H7 (cell line): ENCODE data around the gene DOK4. TPM values are rescaled to one million over a fixed set of nuclear protein-coding genes. Genes with fewer than 3 reads are reported as not detected.

ENCODE experiments used
- DNase-seq: peaks from one replicate; pipeline ENCODE4 v3.0.0; 2012
- H3K27me3 ChIP-seq: 2 replicates; pipeline ENCODE4 v1.6.0; 2011; ENCODE audit warnings: mild to moderate bottlenecking, low read length; ENCODE audit not compliant: control insufficient read depth, insufficient read depth
- H3K36me3 ChIP-seq: replicated peaks from 2 replicates; pipeline ENCODE4 v1.5.1; 2011; ENCODE audit warnings: low read length; ENCODE audit not compliant: control insufficient read depth, insufficient read depth
- H3K4me3 ChIP-seq: 2 replicates; pipeline ENCODE4 v1.5.1; 2011; ENCODE audit warnings: low read depth, mild to moderate bottlenecking, control low read depth, low read length, moderate library complexity; ENCODE audit not compliant: insufficient read depth
- total RNA-seq: library from RNA; depleted of rRNA; stranded (reverse); fragments of >200 nt; shearing (Covaris generic); gene quantifications from 2 replicates; pipeline ENCODE4 v1.2.3, GENCODE V29; 2014

Gene DOK4
- total RNA-seq, 1 experiment from 2014 or later: 15.3 TPM

DNA sequence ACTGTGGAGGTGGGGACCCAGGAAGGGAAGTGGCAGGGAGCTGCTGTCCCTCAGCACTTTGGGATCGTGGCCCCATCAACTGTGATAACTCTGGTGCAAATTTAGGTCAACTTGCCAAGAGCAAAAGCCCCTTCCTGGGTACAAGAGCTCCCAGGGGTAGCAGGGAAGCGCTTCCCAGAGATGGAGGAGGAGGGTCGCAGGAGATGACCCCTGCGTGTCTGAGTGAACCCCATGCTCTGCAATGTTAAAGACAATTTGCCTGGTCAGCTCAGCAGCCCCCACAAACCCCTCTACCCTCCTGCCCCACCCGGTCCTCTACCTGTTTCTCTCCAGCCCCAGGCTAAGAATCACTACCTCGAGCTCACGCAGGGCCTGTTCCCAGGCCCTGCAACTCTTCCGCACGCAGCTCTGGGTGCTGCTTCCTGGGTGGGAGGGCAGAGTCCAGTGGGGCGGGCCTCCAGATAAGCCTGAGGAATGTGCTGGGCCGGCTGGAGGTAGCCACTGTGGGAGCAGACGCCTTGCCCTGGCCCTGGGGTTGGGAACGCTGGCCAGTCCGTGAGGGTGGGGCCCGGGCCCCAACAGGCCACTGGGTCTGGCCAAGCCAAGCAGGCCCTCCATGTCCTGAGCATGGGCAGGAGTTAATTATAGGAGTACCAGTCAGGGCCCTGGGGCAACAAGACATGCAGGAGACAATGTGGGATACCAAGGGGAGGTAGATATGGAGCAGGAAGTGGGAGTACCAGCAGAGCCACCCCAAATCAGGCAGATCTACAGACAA is 6.1 kb downstream of the DOK4 start:
- H3K4me3 ChIP-seq: no peak overlapping the region; the same call in 1 of the 2 replicates
- no peaks in the 10 kb centered on the region for H3K36me3 ChIP-seq
- peaks cover 16% of the 10 kb centered on the region for H3K27me3 ChIP-seq
- peak; percentile 67 for DNase-seq

DNA sequence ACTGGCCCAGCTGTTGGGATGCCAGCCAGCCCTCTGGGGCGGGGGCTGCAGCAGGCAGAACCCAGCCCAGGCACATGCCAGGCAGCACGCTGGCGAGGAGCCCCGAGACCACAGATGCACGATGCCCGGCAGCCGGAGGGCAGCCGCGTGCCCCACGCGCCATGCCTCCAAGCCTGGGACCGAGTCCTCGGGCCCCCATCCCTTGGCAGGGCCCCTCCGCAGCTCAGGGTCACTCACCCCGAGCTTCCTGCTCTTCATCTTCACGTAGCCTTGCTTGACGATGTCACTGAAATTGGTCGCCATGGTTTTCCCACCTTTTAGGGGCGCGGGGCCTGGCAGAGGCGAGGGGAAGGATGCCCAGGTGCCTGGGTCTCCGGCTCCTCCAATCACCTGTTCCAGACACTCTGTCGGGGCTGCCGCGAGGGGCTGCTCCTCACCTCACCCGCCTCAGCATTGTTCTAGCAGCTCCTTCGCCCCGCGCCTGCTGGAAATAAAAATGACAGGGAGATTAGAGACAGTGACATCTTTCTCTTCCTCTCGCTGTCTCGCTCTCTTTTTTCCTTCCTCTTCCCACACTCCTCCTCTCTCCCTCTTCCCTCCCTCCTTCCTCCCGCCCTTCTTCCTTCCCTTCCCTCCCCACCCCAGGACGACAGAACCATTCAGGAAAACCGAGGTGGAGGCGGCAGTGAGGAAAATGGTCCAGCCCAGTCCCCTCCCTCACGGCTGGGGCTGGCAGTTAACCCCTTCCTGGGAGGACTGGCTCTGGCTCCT is 6.9 kb downstream of the DOK4 start:
- no peaks in the 10 kb centered on the region for H3K36me3 ChIP-seq
- H3K4me3 ChIP-seq: peak overlapping the region; percentile 55
- DNase-seq: peak; percentile 93
- H3K27me3 ChIP-seq: peaks cover 13% of the 10 kb centered on the region

DNA sequence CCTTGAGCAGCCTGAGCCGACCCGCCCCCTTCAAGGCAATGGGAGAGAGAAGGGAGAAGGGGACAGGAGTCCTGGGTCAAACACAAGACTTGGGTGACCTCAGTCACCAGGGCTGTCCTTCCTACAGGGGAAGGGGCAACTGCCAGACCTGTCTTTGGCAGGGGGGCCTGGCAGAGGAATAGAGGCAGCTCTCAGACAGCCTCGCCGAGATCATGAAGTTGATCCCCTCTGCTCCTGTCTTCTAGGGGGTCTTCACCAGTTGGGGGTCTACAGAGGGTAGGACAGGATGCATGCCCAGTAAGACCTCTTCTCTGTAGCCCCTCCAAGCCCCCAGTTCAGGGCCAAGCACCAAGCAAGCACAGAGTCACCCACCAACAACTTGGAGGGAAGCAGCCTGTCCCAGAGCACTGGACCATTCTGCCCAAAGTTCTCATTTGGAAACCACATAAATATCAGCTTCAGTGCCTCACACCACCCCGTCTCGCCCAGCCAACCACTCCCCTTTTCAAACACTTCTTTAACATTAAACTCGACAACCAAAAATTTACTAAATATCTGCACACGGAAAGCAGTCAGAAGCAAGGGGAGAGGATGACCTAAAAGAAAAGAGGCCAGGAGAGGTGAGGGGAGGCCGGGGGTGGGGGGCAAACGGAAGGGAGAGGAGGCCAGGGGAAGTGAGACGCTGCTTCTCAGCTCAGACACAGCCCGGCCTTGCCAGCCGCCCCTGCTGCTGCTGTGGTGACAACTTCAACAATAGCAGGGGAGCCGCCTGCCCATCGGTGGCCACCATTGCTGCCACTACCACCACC is 7.7 kb downstream of the DOK4 start:
- H3K4me3 ChIP-seq: peak overlapping the region; percentile 55
- H3K36me3 ChIP-seq: no peaks in the 10 kb centered on the region
- DNase-seq: no peak
- peaks cover 13% of the 10 kb centered on the region for H3K27me3 ChIP-seq

DNA sequence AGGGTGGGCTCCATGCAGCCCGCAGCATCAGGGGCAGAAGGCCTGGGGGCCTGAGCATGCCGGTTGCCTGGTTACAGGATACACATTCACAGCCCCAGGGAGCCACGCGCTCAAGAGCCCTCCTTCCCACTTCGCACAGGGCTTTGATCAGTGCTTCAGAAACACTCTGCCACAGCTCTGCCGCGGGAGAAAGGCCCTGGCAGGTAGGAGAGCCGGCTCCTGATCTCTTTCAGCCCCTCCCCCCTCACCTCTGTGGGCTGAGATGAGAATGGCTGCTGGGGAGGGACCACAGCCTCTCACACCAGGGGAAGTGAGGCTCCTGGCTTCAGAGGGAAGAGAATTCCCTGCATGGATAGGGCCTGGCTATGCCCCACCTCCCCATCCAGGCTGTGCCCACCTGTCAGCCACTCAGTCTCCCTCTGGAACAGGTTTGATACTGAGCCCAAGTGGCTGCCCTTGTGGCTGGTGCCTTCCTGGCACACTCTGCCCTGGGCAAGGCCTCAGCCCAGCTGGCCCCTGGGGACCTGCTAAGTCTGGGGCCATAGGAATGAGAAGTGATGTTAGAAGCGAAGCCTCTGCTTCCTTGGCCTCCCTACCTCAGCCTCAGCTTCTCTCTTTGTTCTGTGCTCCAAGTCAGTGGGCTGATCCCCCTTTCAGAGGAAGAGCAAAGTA is 8.6 kb downstream of the DOK4 start:
- H3K27me3 ChIP-seq: peaks cover 13% of the 10 kb centered on the region
- H3K36me3 ChIP-seq: peaks cover 2% of the 10 kb centered on the region; the same call in 1 of the 2 replicates
- DNase-seq: peak; percentile 62

DNA sequence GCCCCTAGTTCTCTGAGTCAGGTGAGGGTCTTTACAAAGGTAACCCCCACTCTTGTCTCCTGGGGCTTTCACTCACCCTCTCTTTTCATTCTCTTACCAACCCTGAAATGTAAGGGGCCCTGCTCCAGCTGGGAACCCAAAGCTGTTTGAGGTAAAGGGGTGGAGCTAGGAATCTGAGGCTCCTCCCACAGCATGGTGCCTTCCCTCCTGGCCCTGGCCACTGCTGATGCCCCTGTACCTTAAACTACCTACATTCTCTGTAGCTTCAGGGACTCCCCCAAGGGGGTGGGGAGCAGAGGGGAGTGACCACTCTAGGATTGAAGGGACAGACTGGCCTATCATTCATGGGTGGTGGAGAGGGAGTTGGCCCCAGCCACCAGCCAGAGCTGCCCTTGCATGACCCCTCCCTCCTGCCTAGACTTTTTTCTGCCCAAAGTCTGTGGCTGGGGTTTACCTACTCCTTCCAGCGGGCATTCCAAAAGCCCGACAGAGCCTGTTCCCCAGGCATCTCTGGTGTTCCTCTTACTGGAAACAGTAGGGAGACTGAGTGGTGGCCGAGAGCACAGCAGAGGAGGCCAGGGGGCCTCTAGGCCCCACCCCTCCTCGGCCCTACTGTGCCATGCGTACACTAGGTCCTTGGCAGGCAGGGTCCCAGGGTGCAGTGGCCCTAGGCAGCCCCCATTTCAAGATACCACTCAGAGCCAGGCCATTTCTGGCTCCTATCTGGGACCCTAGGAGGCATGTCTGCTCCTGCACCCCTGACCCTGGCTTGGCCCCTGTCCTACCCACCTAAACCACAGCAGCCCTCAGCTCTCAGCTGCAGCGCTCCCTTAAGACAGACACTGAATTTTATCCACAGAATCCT is 9.5 kb downstream of the DOK4 start:
- Histone ChIP-seq H3K27me3 (peaks cover 13% of the 10 kb centered on the region), H3K4me3 (no peak overlapping the region), H3K36me3 (peaks cover 2% of the 10 kb centered on the region; the same call in 1 of the 2 replicates)
- peak; percentile 74 for DNase-seq

More for the DNA sequence above, 8.6 kb downstream of the DOK4 start:
- H3K4me3 ChIP-seq: no peak overlapping the region

DNA sequence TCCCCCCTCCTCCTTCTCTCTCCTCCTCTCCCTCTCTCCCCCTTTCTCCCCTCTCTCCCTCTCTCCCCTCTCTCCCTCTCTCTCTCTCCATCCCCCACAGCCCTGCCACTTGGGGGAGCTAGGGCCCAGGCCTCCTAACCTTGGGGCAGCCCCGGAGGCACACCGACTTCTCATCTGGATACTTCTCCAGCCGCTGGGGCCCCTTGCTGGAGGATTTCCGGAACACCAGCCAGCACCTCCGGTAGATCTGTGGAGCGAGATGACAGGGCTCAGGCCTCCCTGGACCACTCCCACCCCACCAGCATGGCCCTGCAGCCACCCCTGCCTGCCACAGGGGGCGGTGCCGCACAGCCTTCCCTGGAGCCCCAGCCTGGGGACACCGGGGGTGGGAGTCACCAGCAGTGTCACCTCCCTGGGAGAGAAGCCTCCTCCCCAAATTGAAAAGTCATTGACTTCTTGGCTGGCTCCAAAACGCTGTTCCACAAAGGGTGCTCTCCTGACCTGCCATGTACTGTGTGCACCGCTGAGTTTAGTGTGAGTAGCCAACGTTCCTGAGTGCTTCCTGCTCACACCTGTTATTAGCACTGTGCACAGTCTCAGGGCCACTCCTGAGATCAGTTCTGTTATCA is 10.5 kb downstream of the DOK4 start:
- DNase-seq: peak; percentile 96
- H3K36me3 ChIP-seq: peaks cover 6% of the 10 kb centered on the region

DNA sequence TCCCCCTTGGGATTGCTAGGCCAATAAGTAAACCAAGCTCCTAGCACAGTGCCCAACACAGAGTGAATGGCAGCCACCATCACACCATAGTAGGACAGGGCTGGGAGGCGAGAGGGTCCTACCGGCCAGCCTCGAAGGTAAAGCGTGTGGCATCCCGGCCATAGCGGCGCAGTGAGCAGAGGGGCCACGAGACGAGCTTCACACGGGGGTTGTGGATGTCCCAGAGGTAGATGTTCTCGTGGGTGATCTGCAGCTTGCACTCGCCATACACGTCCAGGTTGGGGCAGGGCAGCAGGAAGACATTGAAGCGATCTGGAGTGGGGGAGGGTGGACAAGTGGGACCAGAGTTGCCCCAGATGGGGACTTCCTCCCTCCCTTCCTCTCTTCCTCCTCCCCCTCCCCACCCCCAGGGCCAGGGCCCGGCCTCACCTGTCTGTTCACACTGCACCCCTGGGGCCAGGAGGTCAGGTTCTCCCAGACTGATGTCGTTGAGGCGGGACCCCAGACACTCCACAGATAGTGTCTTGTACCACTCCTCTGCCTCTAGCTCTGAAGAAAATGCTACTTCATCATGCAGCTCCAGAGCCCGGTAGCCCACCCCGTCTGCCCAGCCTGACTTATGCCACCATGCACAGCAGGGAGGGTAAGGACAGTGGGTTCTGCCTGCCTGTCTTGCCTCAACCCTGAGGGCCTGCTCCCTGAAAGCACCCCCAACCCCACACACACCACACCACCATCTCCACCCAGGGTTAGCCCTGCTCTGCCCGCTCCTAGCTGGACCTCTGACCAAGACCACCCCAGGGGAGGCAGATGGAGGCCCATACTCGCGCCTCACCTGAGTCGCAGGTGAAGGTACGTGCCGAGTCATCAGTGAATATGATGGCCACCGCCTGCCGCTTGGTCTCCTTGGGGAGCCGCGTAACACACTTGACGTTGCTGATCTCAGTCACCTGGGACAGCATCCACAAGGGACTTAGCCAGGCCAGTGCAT is 11.3 kb downstream of the DOK4 start:
- peak; percentile 57 for DNase-seq
- H3K27me3 ChIP-seq: peaks cover 13% of the 10 kb centered on the region
- H3K36me3 ChIP-seq: peaks cover 12% of the 10 kb centered on the region
- peak overlapping the region; percentile 9; the same call in 1 of the 2 replicates for H3K4me3 ChIP-seq

More for the DNA sequence above, 10.5 kb downstream of the DOK4 start:
- H3K4me3 ChIP-seq: peak overlapping the region; percentile 9; the same call in 1 of the 2 replicates
- H3K27me3 ChIP-seq: peaks cover 13% of the 10 kb centered on the region

DNA sequence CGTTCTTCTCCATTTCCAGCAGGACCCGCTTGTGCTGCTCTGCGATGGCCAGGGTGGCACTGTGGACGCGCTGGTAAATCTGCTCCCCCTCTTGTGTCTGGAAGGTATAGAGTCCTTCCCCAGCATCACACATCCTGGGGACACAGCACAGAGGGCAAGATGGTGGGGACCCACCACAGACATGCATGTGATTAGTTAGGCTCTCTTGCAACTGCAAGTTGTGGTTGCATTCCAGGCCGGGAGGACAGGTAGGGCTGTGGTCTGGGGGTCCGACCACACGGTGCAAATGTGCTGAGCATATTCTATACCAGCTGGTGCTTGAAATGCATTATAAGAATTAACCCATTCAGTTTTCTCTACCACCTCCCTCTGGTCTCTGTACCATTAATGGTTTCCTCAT is 12.4 kb downstream of the DOK4 start:
- Histone ChIP-seq H3K4me3 (no peak overlapping the region), H3K27me3 (peaks cover 7% of the 10 kb centered on the region), H3K36me3 (peaks cover 20% of the 10 kb centered on the region)
- DNase-seq: no peak

DNA sequence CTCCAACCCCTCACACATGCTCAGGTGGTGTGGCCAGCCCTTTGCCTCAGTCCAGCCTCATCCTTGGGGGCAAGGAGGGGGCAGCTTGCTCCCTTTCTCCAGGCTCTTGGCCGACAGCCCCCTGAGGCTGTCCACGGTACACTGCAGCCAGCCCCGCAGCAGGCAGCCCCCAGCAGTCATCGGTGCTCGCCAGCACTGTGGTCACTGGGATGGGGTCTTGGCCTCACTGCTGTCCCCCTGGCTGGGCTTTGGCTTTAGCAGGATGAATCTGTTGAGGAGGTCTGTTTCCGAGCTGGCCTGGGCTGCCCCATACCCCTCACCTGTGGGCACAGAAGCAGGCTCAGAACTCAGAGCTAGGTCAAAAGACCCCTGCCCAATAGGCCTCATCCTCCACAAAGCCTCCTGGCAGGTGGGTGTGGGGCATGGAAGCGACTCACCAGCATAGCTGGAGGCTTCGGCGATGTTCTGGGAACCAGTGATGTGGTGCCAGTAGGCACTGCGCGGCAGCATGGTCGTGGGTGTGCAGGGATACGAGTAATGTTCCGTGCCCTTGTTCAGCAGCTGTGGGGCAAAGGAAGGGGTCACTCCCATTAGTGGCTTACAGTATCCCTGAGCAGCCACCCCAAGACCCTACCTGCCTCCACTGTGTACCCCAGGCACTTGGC is 13.0 kb downstream of the DOK4 start:
- H3K36me3 ChIP-seq: peaks cover 22% of the 10 kb centered on the region
- peaks cover under 1% of the 10 kb centered on the region; the same call in 1 of the 2 replicates for H3K27me3 ChIP-seq
- DNase-seq: peak; percentile 28
- H3K4me3 ChIP-seq: no peak overlapping the region

DNA sequence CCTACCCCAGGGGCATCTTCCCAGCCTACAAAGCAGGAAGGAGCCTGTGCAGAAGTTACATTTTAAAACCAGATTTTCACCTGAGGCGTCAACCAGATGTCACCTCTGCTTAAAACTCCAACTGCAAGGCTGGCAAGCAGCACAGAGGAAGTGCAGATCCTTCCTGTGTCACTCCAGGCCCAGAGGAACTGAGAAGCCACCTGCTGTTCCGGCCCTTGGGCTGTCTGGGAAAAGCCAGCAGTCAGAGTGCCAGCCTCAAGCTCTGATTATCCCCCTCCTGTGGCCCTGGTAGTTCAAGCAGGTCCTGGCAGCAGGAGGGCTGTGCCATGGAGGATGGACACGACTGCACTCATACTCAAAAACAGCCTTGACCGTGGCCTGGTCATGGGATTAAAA is 13.6 kb downstream of the DOK4 start:
- DNase-seq: peak; percentile 71
- peaks cover 23% of the 10 kb centered on the region for H3K36me3 ChIP-seq
- H3K27me3 ChIP-seq: no peaks in the 10 kb centered on the region
- no peak overlapping the region for H3K4me3 ChIP-seq

DNA sequence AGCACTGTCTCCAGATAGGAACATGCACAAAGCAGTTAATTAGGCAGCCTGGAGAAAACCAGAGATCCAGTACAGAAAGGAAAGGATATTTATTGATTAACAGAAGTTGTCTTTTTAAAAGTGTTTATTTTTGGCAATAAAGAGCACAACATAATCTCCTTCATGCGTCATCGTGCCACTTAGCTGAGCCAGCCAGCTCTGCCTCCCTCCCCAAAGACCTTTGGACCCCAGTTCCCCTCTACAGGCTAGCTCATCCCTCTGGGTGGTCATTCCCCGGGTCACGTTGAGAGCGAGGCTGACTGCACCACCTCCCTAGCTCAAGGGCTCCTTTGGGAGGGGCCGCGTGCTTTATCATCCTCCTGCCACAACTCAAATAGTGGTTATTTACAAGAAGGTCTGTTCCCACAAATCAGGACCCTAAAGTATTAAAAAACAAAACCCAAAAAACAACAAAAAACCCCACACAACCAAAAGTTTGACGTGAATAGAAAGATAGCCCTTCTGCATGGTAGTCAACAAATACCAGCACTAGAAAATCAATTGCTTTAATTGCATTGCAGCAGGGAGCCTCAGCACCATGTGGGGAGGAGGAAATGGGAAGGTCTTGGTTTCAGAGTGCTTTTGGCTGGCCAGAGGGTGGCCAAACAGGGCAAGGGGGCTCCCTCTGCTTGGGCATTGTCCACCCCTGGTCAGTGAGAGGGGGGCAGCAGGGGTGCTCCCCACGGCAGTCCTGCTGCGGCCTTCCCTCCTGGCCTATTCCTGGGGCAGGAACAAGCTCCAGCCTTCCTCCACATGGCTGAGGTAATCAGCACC is 14.2 kb downstream of the DOK4 start:
- DNase-seq: peak; percentile 82
- H3K4me3 ChIP-seq: no peak overlapping the region
- no peaks in the 10 kb centered on the region for H3K27me3 ChIP-seq
- H3K36me3 ChIP-seq: peaks cover 23% of the 10 kb centered on the region
